ENCODE measurements around the gene FEZ2.

GRCh38 chr2:36616947-36617346 lies 19.0 kb upstream of the FEZ2 start:
- TF ChIP-seq CTCF (IDR thresholded peaks at IDR 0.05) (no peak), SMC3 (IDR thresholded peaks at IDR 0.05; ENCODE audit: low read depth, low read length) (no peak), JUND (IDR thresholded peaks at IDR 0.05) (no peak), YY1 (IDR thresholded peaks at IDR 0.05; ENCODE audit: low read depth) (no peak), RAD21 (IDR thresholded peaks at IDR 0.05; ENCODE audit: low read length) (no peak), ELF1 (IDR thresholded peaks at IDR 0.05) (no peak), EP300 (IDR thresholded peaks at IDR 0.05; ENCODE audit: borderline replicate concordance in 1 of 2, low read depth in 1 of 2, low read length in 1 of 2) (no peak), POLR2AphosphoS5 (IDR thresholded peaks at IDR 0.05; ENCODE audit: low read depth, low read length) (no peak), TEAD4 (IDR thresholded peaks at IDR 0.05; ENCODE audit: borderline replicate concordance, insufficient read depth) (no peak)
